Activated CD4-positive, CD25-positive, alpha-beta regulatory T cell treated with anti-CD3 and anti-CD28 coated beads, Interleukin-2, amount 50 U/mL, for 24 hours (primary cell): ENCODE measurements around the gene EPSTI1.
"Not testable (repeated sequence)": the region's sequence is repeated elsewhere in the genome, so short reads cannot be mapped to it uniquely, and the experiment has no call there.

ENCODE experiments used
- ATAC-seq, 2 donors: fragments of 150-1000 bp; cut with Tn5 transposase; one replicate each; pipeline ENCODE4 v1.10.0; 2021; ENCODE audit warnings: mild to moderate bottlenecking in 1 of 2, moderate library complexity in 1 of 2

The EPSTI1 gene

DNA sequence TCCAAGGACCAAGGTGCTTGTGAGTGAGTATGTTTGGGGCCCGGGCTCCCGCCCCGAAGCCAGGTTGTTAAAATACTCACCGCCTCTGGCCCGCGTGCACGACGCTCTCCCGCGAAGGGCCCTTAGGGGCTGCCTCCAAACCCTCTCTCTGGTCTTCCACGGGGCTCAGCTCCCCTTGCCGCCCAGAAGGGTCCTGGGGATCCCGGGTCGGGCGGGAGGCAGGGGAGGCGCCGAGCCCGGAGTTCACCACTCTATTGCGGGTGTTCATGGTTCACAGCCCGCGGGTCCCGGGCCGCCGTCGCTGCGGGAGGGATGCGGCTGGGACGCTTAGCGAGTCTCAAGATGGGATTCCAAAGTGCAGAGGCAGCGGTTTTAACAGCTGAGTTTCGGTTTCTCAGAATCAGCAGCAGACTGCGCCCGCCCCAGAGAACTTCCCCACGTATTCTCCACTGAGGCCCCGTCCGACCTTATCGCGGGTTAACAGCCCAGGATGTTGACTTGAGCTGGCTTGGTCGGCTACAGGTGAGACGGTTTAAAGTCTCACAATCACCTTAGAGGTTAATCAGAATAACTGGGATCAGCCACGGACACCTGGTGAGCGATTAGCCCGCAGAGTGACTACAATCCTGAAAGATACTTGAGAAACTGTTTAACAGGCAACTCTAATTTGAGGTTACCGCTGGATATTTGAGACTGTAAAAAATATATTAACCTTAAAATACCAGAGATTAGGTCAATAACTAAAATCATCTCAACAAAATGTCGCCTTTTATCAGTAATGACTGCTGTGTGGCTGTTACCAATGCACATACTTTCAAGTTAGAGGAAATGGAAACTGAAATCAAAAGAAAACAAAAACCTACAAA lies at the start of gene EPSTI1:
Gene EPSTI1, minus strand, starts transcription at position 344 of the 866 bp plus-strand sequence. Its CDS starts 76 bp downstream, at position 268.
- ATAC-seq, result peak; percentile 77 to 82

DNA sequence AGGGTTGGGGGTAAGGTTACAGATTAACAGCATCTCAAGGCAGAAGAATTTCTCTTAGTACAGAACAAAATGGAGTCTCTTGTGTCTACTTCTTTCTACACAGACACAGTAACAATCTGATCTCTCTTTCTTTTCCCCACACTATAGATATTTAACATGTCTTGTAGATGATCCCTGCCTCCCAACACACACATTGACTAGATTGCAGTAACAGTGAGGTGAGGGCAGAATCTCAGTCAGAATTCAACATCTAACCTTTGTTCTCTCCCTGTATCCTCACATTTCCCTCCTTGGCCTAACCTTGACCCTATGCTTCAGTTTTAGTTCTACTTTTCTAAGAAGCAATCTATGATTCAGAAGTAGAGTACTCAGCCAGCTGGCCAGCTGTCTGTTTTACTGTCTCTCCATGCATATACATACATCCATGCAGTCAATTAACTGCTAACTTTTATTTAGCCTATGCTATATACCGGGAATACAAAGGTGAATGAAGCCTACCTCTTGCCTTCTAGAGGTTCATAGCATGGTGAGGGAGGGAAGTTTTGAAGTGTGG lies 49.4 kb upstream of the EPSTI1 start:
- ATAC-seq, result no peak

DNA sequence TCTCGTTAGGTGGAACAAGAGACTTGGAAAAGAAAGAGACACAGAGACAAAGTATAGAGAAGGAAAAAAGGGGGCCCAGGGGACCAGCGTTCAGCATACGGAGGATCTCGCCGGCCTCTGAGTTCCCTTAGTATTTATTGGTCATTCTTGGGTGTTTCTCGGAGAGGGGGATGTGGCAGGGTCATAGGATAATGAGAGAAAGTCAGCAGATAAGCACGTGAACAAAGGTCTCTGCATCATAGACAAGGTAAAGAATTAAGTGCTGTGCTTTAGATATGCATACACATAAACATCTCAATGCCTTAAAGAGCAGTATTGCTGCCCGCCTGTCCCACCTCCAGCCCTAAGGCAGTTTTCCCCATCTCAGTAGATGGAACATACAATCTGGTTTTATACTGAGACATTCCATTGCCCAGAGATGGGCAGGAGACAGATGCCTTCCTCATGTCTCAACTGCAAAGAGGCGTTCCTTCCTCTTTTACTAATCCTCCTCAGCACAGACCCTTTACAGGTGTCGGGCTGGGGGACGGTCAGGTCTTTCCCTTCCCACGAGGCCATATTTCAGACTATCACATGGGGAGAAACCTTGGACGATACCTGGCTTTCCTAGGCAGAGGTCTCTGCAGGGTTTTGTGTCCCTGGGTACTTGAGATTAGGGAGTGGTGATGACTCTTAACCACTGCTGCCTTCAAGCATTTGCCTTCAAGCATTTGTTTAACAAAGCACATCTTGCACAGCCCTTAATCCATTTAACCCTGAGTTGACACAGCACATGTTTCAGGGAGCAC lies 48.7 kb upstream of the EPSTI1 start:
- ATAC-seq, result not testable (repeated sequence)

DNA sequence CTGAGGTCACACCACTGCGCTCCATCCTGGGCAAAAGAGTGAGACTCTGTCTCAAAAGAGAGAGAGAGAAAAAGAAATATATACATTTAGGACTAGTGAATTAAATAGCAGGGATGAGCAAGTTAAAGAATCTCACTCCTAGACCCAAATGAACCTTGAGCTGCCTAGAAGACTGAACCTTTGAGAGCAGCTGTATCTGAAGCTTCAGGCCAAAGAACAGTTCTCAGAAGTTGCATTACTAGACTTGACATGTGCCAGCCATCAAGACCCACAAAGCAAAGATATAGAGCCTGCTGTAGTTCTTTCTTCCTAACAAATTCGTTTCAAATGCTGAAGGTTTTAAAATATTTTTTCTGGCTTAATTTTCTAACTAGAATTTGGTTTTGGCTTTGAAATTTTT lies 47.9 kb upstream of the EPSTI1 start:
- no peak for ATAC-seq

DNA sequence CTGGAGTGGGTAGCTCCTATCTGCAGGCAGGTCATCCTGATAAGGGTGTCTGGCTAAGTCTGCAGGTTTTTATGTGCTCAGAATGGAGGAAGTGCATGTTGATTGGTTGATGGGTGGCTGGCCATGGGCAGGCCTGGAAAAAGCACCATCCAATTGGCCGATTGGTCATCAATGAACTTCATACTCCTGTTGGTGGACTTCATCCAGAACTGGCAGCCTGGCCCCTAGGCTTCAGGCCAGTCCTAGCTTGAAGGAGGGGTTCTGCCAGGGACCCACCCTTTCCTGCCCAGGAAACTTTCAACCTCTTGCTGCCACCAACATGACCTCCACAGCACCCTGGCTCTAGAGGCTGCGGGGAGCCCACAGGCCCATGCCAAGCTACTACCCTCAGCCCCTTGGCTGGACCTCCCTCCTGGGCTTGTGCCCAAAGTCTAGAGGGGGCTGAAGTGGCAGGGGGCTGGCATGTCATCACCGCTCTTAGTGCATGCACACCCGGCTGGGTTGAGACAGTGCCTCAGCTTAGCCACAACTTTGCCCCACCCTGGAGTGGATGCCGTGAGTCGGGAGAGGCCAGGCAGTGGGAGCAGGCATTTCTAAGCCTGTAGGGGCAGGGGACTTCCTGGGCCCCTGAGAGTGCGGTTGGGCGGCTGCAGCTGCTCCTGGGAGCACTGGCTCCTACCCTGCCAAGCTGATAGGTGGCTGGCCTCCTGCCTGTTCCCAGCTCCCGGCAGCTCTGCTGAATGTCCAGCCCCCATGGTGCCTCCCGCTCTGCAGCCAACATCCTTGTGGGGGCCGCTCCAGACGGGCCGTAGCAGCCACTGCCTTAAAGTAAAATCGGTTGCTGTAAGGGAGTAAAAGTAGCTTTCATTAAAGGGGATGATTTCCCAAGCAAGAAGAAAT lies 44.6 kb upstream of the EPSTI1 start:
- ATAC-seq, result no peak

- no peak for ATAC-seq
Measured at GRCh38 chr13:43033038-43033437, 41.0 kb upstream of the EPSTI1 start.

DNA sequence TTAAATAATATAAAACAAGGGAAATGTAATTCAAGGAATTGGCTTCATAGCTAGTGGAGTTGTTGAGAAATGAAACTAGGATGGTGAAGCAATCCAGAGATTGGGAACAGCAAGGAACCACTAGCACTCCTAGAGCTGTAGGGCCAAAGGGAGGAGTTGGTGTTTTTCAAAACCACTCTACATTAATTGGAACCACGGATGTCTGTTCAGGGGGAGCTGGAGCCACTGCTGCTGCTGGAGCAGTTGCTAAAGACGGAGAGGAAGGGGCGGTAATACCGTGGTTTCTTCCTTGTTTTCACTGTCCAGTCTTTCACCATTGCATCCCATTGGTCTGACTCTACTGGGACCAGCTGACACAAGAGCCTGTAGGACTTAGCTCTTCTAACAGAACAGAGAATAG lies 39.8 kb upstream of the EPSTI1 start:
- no peak for ATAC-seq

- no peak for ATAC-seq
Measured at GRCh38 chr13:43030548-43030947, 38.5 kb upstream of the EPSTI1 start.

DNA sequence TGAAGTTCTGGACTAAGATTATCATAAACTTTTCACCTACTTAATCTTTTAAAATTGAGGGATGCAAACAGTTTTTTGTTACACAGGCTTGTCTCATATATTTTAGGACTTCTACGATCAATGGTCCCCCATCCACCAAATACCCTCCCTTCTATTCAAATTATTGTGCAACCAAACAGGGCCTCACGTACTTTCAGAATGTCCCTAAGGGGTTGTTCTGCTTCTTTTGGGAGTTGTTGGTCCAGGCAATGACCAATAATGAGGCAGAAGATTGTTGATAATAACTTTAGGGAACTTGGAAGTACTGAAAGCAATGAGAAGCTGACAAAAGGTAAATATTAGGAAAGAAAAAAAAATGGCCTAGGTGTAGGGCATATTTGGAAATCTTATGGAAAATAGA lies 34.2 kb upstream of the EPSTI1 start:
- no peak for ATAC-seq

- ATAC-seq, result peak; percentile 90 to 97
Measured at GRCh38 chr13:43023289-43023963, 31.4 kb upstream of the EPSTI1 start, which contains the start of gene DNAJC15. TSS of gene DNAJC15 (plus strand) at chr13:43023586. CDS start at chr13:43023627, 41 bp downstream.

DNA sequence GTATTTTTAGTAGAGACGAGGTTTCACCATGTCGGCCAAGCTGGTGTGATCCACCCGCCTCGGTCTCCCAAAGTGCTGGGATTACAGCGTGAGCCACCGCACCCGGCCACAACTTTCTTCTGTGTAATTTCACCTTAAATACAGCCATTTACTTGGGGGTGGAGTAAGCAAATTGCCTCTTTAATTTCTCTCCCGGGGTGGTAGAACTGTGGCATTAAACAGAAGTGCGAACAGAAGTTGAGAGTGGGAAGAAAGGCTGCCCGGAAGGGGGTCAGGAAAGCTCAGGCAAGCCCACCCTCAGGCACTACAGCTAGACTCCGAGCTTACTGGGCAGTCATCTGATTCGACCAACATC lies 30.9 kb upstream of the EPSTI1 start:
- ATAC-seq, result no peak

GRCh38 chr13:43021926-43022670 lies 30.1 kb upstream of the EPSTI1 start:
- no peak for ATAC-seq

- no peak for ATAC-seq
Measured at GRCh38 chr13:43020794-43021193, 28.8 kb upstream of the EPSTI1 start.

GRCh38 chr13:43019811-43020210 lies 27.8 kb upstream of the EPSTI1 start:
- ATAC-seq, result no peak

DNA sequence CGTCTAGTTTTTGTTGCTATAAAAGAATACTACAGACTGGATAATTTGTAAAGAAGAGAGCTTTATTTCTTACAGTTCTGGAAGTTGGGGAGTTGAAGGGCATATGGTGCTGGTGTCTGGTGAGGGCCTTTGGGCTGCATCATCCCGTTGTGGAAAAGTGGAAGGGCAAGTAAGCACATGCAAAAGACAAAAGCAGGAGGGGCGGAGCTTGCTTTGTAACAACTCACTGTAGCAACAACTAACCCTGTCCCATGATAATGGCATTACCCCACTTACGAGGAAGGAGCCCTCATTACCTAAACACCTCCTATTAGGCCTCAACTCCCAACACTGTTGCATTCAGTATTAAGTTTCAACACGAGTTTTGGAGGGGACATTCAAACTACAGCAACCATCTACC lies 24.2 kb upstream of the EPSTI1 start:
- ATAC-seq, result no peak

GRCh38 chr13:43014162-43014561 lies 22.1 kb upstream of the EPSTI1 start:
- no peak for ATAC-seq

DNA sequence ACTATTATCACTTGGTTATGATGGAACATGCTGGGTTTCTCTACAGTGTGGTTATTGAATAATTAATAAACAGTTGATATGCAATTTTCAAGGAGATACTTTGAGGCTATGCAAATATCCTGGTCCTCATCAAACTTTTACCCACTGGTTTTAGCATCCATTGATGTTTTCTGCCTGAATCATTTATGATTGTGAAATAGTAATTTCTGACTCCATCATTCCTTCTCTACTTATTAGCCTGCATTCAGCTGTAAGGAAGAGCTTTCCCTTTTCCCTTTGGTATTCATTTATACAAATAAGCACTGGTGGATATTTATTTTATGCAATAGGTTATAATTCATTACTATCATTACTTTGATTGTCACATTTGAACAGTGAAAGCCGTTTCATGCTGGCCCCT lies 17.5 kb upstream of the EPSTI1 start:
- no peak for ATAC-seq

DNA sequence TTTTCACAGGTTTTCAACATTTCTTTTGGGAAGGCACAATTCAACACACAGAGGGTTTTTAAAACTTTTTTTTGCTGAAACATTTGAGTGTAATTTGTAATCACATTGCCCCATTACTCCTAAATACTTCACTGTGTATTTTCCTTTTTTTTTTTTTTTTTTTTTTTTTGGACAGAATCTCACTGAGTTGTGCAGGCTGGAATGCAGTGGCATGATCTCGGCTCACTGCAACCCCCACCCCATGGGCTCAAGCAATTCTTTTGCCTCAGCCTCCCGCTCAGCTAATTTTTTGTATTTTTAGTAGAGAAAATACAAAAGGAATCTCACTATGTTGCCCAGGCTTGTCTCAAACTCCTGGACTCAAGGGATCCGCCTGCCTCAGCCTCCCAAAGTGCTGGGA lies 16.6 kb upstream of the EPSTI1 start:
- ATAC-seq, result no peak

DNA sequence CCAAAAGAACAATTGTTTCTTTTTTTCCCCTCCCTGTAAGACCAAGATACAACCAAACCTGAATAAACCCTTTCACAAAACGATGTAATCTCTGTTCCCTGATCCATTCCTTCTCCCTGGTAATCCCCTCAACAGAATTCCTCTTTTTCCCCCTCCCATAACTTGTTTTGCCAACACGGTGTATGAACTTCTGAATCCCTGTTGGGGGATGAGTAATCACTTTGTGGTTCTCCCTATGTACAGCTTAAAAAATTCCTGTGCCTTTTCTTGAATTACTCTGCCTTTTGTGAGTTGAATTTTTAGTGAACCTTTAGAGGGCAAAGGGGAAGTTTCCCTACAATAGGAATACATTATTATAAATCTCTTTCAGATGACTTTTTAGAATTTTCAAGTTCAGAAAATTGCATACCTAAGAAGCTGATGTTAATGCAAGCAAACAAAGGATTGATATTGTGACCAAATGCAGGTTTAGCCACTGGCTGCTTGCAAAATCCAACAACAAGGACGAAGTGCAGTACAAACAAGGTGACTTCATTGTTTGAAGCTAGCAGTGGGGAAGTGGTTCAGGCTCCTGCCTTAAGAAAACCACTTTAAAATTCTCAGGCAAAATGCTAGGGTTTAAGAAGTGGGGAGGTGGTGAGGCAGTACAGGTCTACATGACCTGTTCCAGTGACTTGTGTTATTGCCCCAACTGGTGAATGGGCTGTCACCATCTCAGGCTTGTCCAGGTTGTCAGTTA lies 15.0 kb upstream of the EPSTI1 start:
- no peak for ATAC-seq

GRCh38 chr13:43005460-43006236 lies 13.6 kb upstream of the EPSTI1 start:
- ATAC-seq, result no peak
